ENCODE results near the gene SNAPIN.
A peak's percentile ranks its signal among the peaks of the same experiment; 100 is the strongest.

- TF ChIP-seq EZH2 (IDR thresholded peaks at IDR 0.05; ENCODE audit: low read length) (no peak), CTCF (optimal IDR thresholded peaks at IDR 0.05 in 1 of 3, IDR thresholded peaks at IDR 0.05 in 1 of 3, conservative IDR thresholded peaks at IDR 0.05 in 1 of 3; ENCODE audit: extremely low read depth in 1 of 3, insufficient read depth in 2 of 3, low read length in 3 of 3) (peak; percentile 76 to 81 (median 80))
Observed at GRCh38 chr1:153626904-153627714, 31.4 kb upstream of the SNAPIN start, which contains the start of gene S100A13.

Data from keratinocyte (primary cell).